Germinal center (tissue), 1 donor: ENCODE data around the gene MKNK2.
"Not testable (repeated sequence)": the region's sequence is repeated elsewhere in the genome, so short reads cannot be mapped to it uniquely, and the experiment has no call there.

Experiments used
- DNase-seq: peaks from one replicate; pipeline ENCODE4 v3.0.0; 2012; ENCODE audit warnings: mixed read lengths, low spot score

Gene MKNK2

GRCh38 chr19:1991018-1991913 lies 59.8 kb downstream of the MKNK2 start:
- DNase-seq, result no peak

- DNase-seq, result no peak
Observed at GRCh38 chr19:1990230-1991017, 60.6 kb downstream of the MKNK2 start.

GRCh38 chr19:1989513-1990229 lies 61.4 kb downstream of the MKNK2 start:
- DNase-seq, result no peak

GRCh38 chr19:1988464-1988863 lies 62.6 kb downstream of the MKNK2 start:
- not testable (repeated sequence) for DNase-seq
